CD8-positive, alpha-beta memory T cell (primary cell): Measurements from ENCODE around the gene RRP9. TPM values are rescaled to one million over a fixed set of nuclear protein-coding genes. Genes with fewer than 3 reads are reported as not detected.

Experiments used
- CTCF ChIA-PET: fragments of 350-600 bp; sonication (Branson Sonifier 250); formaldehyde crosslinking; loops from one replicate; lab custom pipeline; 2021; ENCODE audit warnings: antibody characterized with exemption; lab: Charles Lee
- POLR2A ChIA-PET: fragments of 350-600 bp; sonication (Branson Sonifier 250); formaldehyde crosslinking; loops from one replicate; lab custom pipeline; 2021; ENCODE audit warnings: antibody characterized with exemption; lab: Charles Lee
- DNase-seq, 5 donors: peaks; one replicate each; pipeline versions ENCODE4 v3.0.0 to v3.0.0-alpha.2; 2020 to 2022; ENCODE audit warnings: mixed read lengths in 1 of 5
- H3K27ac ChIP-seq: one replicate; pipeline ENCODE4 v1.7.0; 2013; ENCODE audit warnings: low read depth, mild to moderate bottlenecking, low read length, moderate library complexity
- H3K27me3 ChIP-seq: 2 replicates; pipeline ENCODE4 v1.7.0; 2013; ENCODE audit warnings: low read length, mild to moderate bottlenecking; ENCODE audit not compliant: insufficient read depth, poor library complexity, severe bottlenecking
- H3K36me3 ChIP-seq: 2 replicates; pipeline ENCODE4 v1.7.0; 2013; ENCODE audit warnings: mild to moderate bottlenecking, low read length, moderate library complexity; ENCODE audit not compliant: insufficient read depth
- H3K4me1 ChIP-seq: 2 replicates; pipeline ENCODE4 v1.7.0; 2013; ENCODE audit warnings: mild to moderate bottlenecking, low read length, moderate library complexity; ENCODE audit not compliant: insufficient read depth
- H3K4me3 ChIP-seq: 2 replicates; pipeline ENCODE4 v1.7.0; 2013; ENCODE audit warnings: mild to moderate bottlenecking, low read length
- H3K9me3 ChIP-seq: 2 replicates; pipeline ENCODE4 v1.7.0; 2013; ENCODE audit warnings: mild to moderate bottlenecking, low read length
- H3K27ac Mint-ChIP-seq, 8 donors: one replicate each; pipeline ENCODE4 v1.8.0; 2020 to 2021; ENCODE audit warnings: mixed read lengths in 8 of 8, mild to moderate bottlenecking in 6 of 8, inconsistent platforms in 3 of 8, moderate library complexity in 3 of 8
- H3K27me3 Mint-ChIP-seq, 2 donors: one replicate each; pipeline ENCODE4 v1.8.0; 2020 to 2021; ENCODE audit warnings: mixed read lengths in 2 of 2, mild to moderate bottlenecking in 1 of 2, moderate library complexity in 1 of 2
- H3K36me3 Mint-ChIP-seq, 3 donors: one replicate each; pipeline ENCODE4 v1.8.0; 2020 to 2021; ENCODE audit warnings: mixed read lengths in 3 of 3, inconsistent platforms in 1 of 3, mild to moderate bottlenecking in 1 of 3
- H3K4me1 Mint-ChIP-seq, 3 donors: one replicate each; pipeline ENCODE4 v1.8.0; 2020 to 2021; ENCODE audit warnings: mixed read lengths in 3 of 3, inconsistent platforms in 1 of 3, mild to moderate bottlenecking in 1 of 3
- H3K4me3 Mint-ChIP-seq, 7 donors: one replicate each; pipeline ENCODE4 v1.8.0; 2020 to 2021; ENCODE audit warnings: mixed read lengths in 7 of 7, mild to moderate bottlenecking in 6 of 7, moderate library complexity in 4 of 7, inconsistent platforms in 2 of 7
- H3K9me3 Mint-ChIP-seq, 5 donors: one replicate each; pipeline ENCODE4 v1.8.0; 2020 to 2022; ENCODE audit warnings: mixed read lengths in 5 of 5, mild to moderate bottlenecking in 3 of 5, moderate library complexity in 2 of 5, inconsistent platforms in 1 of 5
- polyA plus RNA-seq: library from polyadenylated mRNA; unstranded; fragments of 300-500 nt; fragmentation: Illumina TruSeq; gene quantifications from one replicate; pipeline ENCODE4 v1.2.3, GENCODE V29; 2021
- total RNA-seq, 2 experiments: library from RNA; stranded (reverse); gene quantifications; one replicate each; pipeline ENCODE4 v1.2.3, GENCODE V29; 2021

RRP9 gene
- total and polyA plus RNA-seq, 3 experiments from 2014 or later = 25.3 to 87.0 (median 82.7) TPM

GRCh38 chr3:51959651-51960050 lies 17.9 kb upstream of the RRP9 start:
- Histone ChIP-seq H3K36me3 (no peaks in the 10 kb centered on the region), H3K9me3 (no peaks in the 10 kb centered on the region), H3K4me3 (no peak overlapping the region), H3K27me3 (peaks cover 18% of the 10 kb centered on the region), H3K27ac (no peak overlapping the region), H3K4me1 (peaks cover 6% of the 10 kb centered on the region)
- H3K27me3 Mint-ChIP-seq = peaks cover 12 to 27% of the 10 kb centered on the region in 2 donors
- H3K27ac Mint-ChIP-seq = no peak overlapping the region
- peaks cover 2 to 12% (median 6%) of the 10 kb centered on the region in 3 donors for H3K36me3 Mint-ChIP-seq
- no peak overlapping the region for H3K4me3 Mint-ChIP-seq
- POLR2A ChIA-PET = no interaction called here
- CTCF ChIA-PET = interaction anchor here (1.1 to 3.7 kb wide), 2 partner anchors 13 to 18 kb away, joined by 4 to 16 read pairs; partner anchors contain the start of genes ABHD14B and RRP9
- H3K9me3 Mint-ChIP-seq = no peaks in the 10 kb centered on the region
- DNase-seq = no peak
- H3K4me1 Mint-ChIP-seq = peaks cover 5 to 9% (median 6%) of the 10 kb centered on the region in 3 donors

GRCh38 chr3:51958603-51959521 lies 17.2 kb upstream of the RRP9 start:
- Histone ChIP-seq H3K9me3 (no peaks in the 10 kb centered on the region), H3K4me1 (peaks cover 6% of the 10 kb centered on the region), H3K4me3 (no peak overlapping the region), H3K27me3 (peaks cover 18% of the 10 kb centered on the region), H3K27ac (no peak overlapping the region), H3K36me3 (no peaks in the 10 kb centered on the region)
- no peak for DNase-seq
- Mint-ChIP-seq H3K4me1 (peaks cover 5 to 9% (median 6%) of the 10 kb centered on the region in 3 donors), H3K27ac (no peak overlapping the region), H3K36me3 (peaks cover 2 to 12% (median 6%) of the 10 kb centered on the region in 3 donors), H3K27me3 (peaks cover 20 to 33% of the 10 kb centered on the region in 2 donors), H3K9me3 (no peaks in the 10 kb centered on the region), H3K4me3 (no peak overlapping the region)
- ChIA-PET CTCF (interaction anchor here (1.1 to 3.7 kb wide), 2 partner anchors 14 to 17 kb away, joined by 4 to 16 read pairs; partner anchors contain the start of genes ABHD14B and RRP9), POLR2A (no interaction called here)

GRCh38 chr3:51957520-51958205 lies 16.0 kb upstream of the RRP9 start:
- DNase-seq = no peak
- ChIA-PET POLR2A (interaction anchor here (0.6 kb wide), 1 partner anchor 25 kb away, joined by 14 read pairs; no protein-coding TSS in a partner anchor), CTCF (interaction anchor here (1.7 to 3.7 kb wide), 2 partner anchors 15 to 36 kb away, joined by 4 to 16 read pairs; partner anchors contain the start of gene ABHD14B)
- no peaks in the 10 kb centered on the region for H3K9me3 Mint-ChIP-seq
- peaks cover 2 to 12% (median 6%) of the 10 kb centered on the region in 3 donors for H3K36me3 Mint-ChIP-seq
- Histone ChIP-seq H3K4me3 (no peak overlapping the region), H3K36me3 (no peaks in the 10 kb centered on the region), H3K27ac (no peak overlapping the region), H3K4me1 (peaks cover 6% of the 10 kb centered on the region), H3K27me3 (peaks cover 18% of the 10 kb centered on the region), H3K9me3 (no peaks in the 10 kb centered on the region)
- peaks cover 20 to 43% of the 10 kb centered on the region in 2 donors for H3K27me3 Mint-ChIP-seq
- H3K4me3 Mint-ChIP-seq = no peak overlapping the region
- H3K4me1 Mint-ChIP-seq = peaks cover 5 to 9% (median 6%) of the 10 kb centered on the region in 3 donors
- no peak overlapping the region for H3K27ac Mint-ChIP-seq

- Mint-ChIP-seq H3K27me3 (peaks cover 20 to 42% of the 10 kb centered on the region in 2 donors), H3K36me3 (peaks cover 2 to 10% (median 6%) of the 10 kb centered on the region in 3 donors), H3K27ac (no peak overlapping the region), H3K4me1 (peaks cover 5 to 9% (median 6%) of the 10 kb centered on the region in 3 donors), H3K4me3 (peak overlapping the region; percentile 15 to 69 (median 50)), H3K9me3 (no peaks in the 10 kb centered on the region)
- Histone ChIP-seq H3K4me1 (peaks cover 6% of the 10 kb centered on the region), H3K4me3 (peak overlapping the region; percentile 28), H3K36me3 (no peaks in the 10 kb centered on the region), H3K27me3 (peaks cover 18% of the 10 kb centered on the region), H3K9me3 (no peaks in the 10 kb centered on the region), H3K27ac (no peak overlapping the region)
- DNase-seq = peak in 3 of 5 donors; percentile 24 to 55 (median 52)
- CTCF ChIA-PET = interaction anchor here (1.7 to 3.7 kb wide), 3 partner anchors 17 to 37 kb away, joined by 4 to 16 read pairs (median 13); partner anchors contain the start of genes ABHD14A and ABHD14B
- POLR2A ChIA-PET = interaction anchor here (0.6 kb wide), 1 partner anchor 149 kb away, joined by 3 read pairs; no protein-coding TSS in a partner anchor
Measured at GRCh38 chr3:51955893-51956770, 14.4 kb upstream of the RRP9 start.

GRCh38 chr3:51955175-51955892 lies 13.6 kb upstream of the RRP9 start, which contains the start of gene GPR62:
Gene GPR62 (plus strand): TSS chr3:51955381. CDS start chr3:51955653, 272 bp downstream.
- Mint-ChIP-seq H3K4me3 (peak within 1 kb of the TSS in 1 of 7 donors; percentile 62), H3K36me3 (peaks cover 2 to 6% (median 5%) of the 10 kb centered on the region in 3 donors), H3K27me3 (peaks cover 22 to 42% of the 10 kb centered on the region in 2 donors), H3K27ac (no peak within 1 kb of the TSS), H3K9me3 (no peaks in the 10 kb centered on the region), H3K4me1 (peaks cover 5 to 9% (median 6%) of the 10 kb centered on the region in 3 donors)
- no peak for DNase-seq
- no peaks in the 10 kb centered on the region for H3K9me3 ChIP-seq
- peaks cover 18% of the 10 kb centered on the region for H3K27me3 ChIP-seq
- H3K4me3 ChIP-seq = peak within 1 kb of the TSS; percentile 28
- H3K36me3 ChIP-seq = no peaks in the 10 kb centered on the region
- H3K4me1 ChIP-seq = peaks cover 6% of the 10 kb centered on the region
- POLR2A ChIA-PET = no interaction called here
- H3K27ac ChIP-seq = no peak within 1 kb of the TSS
- CTCF ChIA-PET = interaction anchor here (0.7 to 3.0 kb wide), 4 partner anchors 9 to 19 kb away, joined by 3 to 13 read pairs (median 6); partner anchors contain the start of genes ABHD14A, ABHD14B, PARP3 and RRP9

- Mint-ChIP-seq H3K4me1 (peaks cover 5 to 9% (median 6%) of the 10 kb centered on the region in 3 donors), H3K36me3 (peaks cover 2 to 6% (median 5%) of the 10 kb centered on the region in 3 donors), H3K27me3 (peaks cover 22 to 42% of the 10 kb centered on the region in 2 donors), H3K27ac (no peak overlapping the region), H3K4me3 (peak overlapping the region in 1 of 7 donors; percentile 11), H3K9me3 (no peaks in the 10 kb centered on the region)
- POLR2A ChIA-PET = no interaction called here
- Histone ChIP-seq H3K4me1 (peaks cover 6% of the 10 kb centered on the region), H3K27ac (no peak overlapping the region), H3K36me3 (no peaks in the 10 kb centered on the region), H3K4me3 (no peak overlapping the region), H3K27me3 (peaks cover 18% of the 10 kb centered on the region), H3K9me3 (no peaks in the 10 kb centered on the region)
- CTCF ChIA-PET = interaction anchor here (0.7 to 3.0 kb wide), 4 partner anchors 9 to 19 kb away, joined by 3 to 13 read pairs (median 6); partner anchors contain the start of genes ABHD14A, ABHD14B, PARP3 and RRP9
- DNase-seq = no peak
Measured at GRCh38 chr3:51954713-51955112, 13.0 kb upstream of the RRP9 start.
